ENCODE measurements around the gene TMPRSS11A. TPM values are rescaled to one million over a fixed set of nuclear protein-coding genes. Genes with fewer than 3 reads are reported as not detected.

Gene TMPRSS11A
- total RNA-seq (2014; rRNA removed; shearing (Covaris generic)) = not detected in 2 replicates
- polyA plus RNA-seq (2016; fragmentation: Nextera tagmentation; extraction: Ambion mirVana) = 0.16 TPM in 1 of 2 replicates, not detected in the other
- long read RNA-seq = 0 reads

GRCh38 chr4:67963356-67963755, at the start of gene TMPRSS11A:
TMPRSS11A (minus strand) TSS chr4:67963493; CDS start chr4:67963393, 100 bp downstream.
- no peak for ATAC-seq
- Histone ChIP-seq H3K9me2 (ENCODE audit: insufficient read depth) (no peaks in the 10 kb centered on the region), H3K27me3 (ENCODE audit: insufficient read depth) (no peaks in the 10 kb centered on the region), H3K79me2 (replicated peaks; ENCODE audit: insufficient read depth) (no peaks in the 10 kb centered on the region), H2AFZ (no peak within 1 kb of the TSS), H3K4me1 (ENCODE audit: insufficient read depth) (no peaks in the 10 kb centered on the region), H3K4me3 (no peak within 1 kb of the TSS), H3F3A (replicated peaks; ENCODE audit: low read depth) (no peaks in the 10 kb centered on the region), H3K36me3 (ENCODE audit: insufficient read depth) (no peaks in the 10 kb centered on the region), H3K4me2 (no peak within 1 kb of the TSS), H3K27ac (ENCODE audit: low read depth) (no peak within 1 kb of the TSS), H4K20me1 (replicated peaks; ENCODE audit: insufficient read depth) (no peaks in the 10 kb centered on the region)
- Mint-ChIP-seq H3K4me1 (no peaks in the 10 kb centered on the region), H3K27ac (no peak within 1 kb of the TSS), H3K27me3 (ENCODE audit: insufficient read depth, low read depth, poor library complexity) (no peaks in the 10 kb centered on the region), H3K9me3 (0 out of 3 replicates have a peak, but pooled peaks cover 2% of the 10 kb centered on the region), H3K4me3 (no peak within 1 kb of the TSS), H3K36me3 (ENCODE audit: low read depth) (no peaks in the 10 kb centered on the region)
- TF ChIP-seq ZNF331 (CRISPR knock-in tag; IDR thresholded peaks at IDR 0.05; ENCODE audit: low read depth) (no peak), POLR2AphosphoS5 (IDR thresholded peaks at IDR 0.05; ENCODE audit: low read depth) (no peak)
- no peak for DNase-seq (ENCODE audit: low spot score)

GRCh38 chr4:68011684-68012083, 48.4 kb upstream of the TMPRSS11A start:
- no peaks in the 10 kb centered on the region for H4K20me1 ChIP-seq (replicated peaks; ENCODE audit: insufficient read depth)
- no peaks in the 10 kb centered on the region for H3K36me3 ChIP-seq (ENCODE audit: insufficient read depth)
- H3K79me2 ChIP-seq (replicated peaks; ENCODE audit: insufficient read depth) = no peaks in the 10 kb centered on the region
- no peak overlapping the region for H3K27ac ChIP-seq (ENCODE audit: low read depth)
- Mint-ChIP-seq H3K36me3 (ENCODE audit: low read depth) (no peaks in the 10 kb centered on the region), H3K27me3 (ENCODE audit: insufficient read depth, low read depth, poor library complexity) (no peaks in the 10 kb centered on the region), H3K9me3 (no peaks in the 10 kb centered on the region; the same call in 2 of the 3 replicates), H3K27ac (no peak overlapping the region), H3K4me3 (no peak overlapping the region), H3K4me1 (no peaks in the 10 kb centered on the region)
- no peaks in the 10 kb centered on the region for H3F3A ChIP-seq (replicated peaks; ENCODE audit: low read depth)
- no peak overlapping the region for H3K4me3 ChIP-seq
- DNase-seq (ENCODE audit: low spot score) (no peak), ATAC-seq (no peak)
- no peaks in the 10 kb centered on the region for H3K4me1 ChIP-seq (ENCODE audit: insufficient read depth)
- H2AFZ ChIP-seq = no peak overlapping the region
- no peak overlapping the region for H3K4me2 ChIP-seq
- H3K9me2 ChIP-seq (ENCODE audit: insufficient read depth) = no peaks in the 10 kb centered on the region
- no peaks in the 10 kb centered on the region for H3K27me3 ChIP-seq (ENCODE audit: insufficient read depth)
- TF ChIP-seq POLR2AphosphoS5 (IDR thresholded peaks at IDR 0.05; ENCODE audit: low read depth) (no peak), CREB1 (CRISPR knock-in tag; IDR thresholded peaks at IDR 0.05; ENCODE audit: low read depth) (no peak), ZNF114 (CRISPR knock-in tag; IDR thresholded peaks at IDR 0.05) (no peak), EZH2phosphoT487 (IDR thresholded peaks at IDR 0.05; ENCODE audit: unreplicated experiment) (no peak), ZNF462 (CRISPR knock-in tag; IDR thresholded peaks at IDR 0.05) (no peak), JUNB (IDR thresholded peaks at IDR 0.05; ENCODE audit: unreplicated experiment) (no peak)
- TF ChIP-seq, protein P1, sequence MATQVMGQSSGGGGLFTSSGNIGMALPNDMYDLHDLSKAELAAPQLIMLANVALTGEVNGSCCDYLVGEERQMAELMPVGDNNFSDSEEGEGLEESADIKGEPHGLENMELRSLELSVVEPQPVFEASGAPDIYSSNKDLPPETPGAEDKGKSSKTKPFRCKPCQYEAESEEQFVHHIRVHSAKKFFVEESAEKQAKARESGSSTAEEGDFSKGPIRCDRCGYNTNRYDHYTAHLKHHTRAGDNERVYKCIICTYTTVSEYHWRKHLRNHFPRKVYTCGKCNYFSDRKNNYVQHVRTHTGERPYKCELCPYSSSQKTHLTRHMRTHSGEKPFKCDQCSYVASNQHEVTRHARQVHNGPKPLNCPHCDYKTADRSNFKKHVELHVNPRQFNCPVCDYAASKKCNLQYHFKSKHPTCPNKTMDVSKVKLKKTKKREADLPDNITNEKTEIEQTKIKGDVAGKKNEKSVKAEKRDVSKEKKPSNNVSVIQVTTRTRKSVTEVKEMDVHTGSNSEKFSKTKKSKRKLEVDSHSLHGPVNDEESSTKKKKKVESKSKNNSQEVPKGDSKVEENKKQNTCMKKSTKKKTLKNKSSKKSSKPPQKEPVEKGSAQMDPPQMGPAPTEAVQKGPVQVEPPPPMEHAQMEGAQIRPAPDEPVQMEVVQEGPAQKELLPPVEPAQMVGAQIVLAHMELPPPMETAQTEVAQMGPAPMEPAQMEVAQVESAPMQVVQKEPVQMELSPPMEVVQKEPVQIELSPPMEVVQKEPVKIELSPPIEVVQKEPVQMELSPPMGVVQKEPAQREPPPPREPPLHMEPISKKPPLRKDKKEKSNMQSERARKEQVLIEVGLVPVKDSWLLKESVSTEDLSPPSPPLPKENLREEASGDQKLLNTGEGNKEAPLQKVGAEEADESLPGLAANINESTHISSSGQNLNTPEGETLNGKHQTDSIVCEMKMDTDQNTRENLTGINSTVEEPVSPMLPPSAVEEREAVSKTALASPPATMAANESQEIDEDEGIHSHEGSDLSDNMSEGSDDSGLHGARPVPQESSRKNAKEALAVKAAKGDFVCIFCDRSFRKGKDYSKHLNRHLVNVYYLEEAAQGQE (IDR thresholded peaks at IDR 0.05; ENCODE audit: unreplicated experiment) = no peak
- TF ChIP-seq, protein P2, sequence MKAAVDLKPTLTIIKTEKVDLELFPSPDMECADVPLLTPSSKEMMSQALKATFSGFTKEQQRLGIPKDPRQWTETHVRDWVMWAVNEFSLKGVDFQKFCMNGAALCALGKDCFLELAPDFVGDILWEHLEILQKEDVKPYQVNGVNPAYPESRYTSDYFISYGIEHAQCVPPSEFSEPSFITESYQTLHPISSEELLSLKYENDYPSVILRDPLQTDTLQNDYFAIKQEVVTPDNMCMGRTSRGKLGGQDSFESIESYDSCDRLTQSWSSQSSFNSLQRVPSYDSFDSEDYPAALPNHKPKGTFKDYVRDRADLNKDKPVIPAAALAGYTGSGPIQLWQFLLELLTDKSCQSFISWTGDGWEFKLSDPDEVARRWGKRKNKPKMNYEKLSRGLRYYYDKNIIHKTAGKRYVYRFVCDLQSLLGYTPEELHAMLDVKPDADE (IDR thresholded peaks at IDR 0.05) = no peak
